Measurements from ENCODE around the gene ZFP62. TPM values are rescaled to one million over a fixed set of nuclear protein-coding genes. Genes with fewer than 3 reads are reported as not detected.
A peak's percentile ranks its signal among the peaks of the same experiment; 100 is the strongest.

The ZFP62 gene
- total RNA-seq, 1 donor from 2014 or later = 62.0 TPM

GRCh38 chr5:180862645-180863044 is 1.6 kb upstream of the ZFP62 start:
- no peak for TF ChIP-seq CTCF (IDR thresholded peaks at IDR 0.05; ENCODE audit: unreplicated experiment)
- Mint-ChIP-seq H3K9me3 (ENCODE audit: low read depth) (peaks cover 11% of the 10 kb centered on the region), H3K36me3 (ENCODE audit: insufficient read depth) (peaks cover 17% of the 10 kb centered on the region), H3K27me3 (peaks cover 19% of the 10 kb centered on the region), H3K4me1 (ENCODE audit: low read depth) (peaks cover 8% of the 10 kb centered on the region), H3K4me3 (ENCODE audit: low read depth) (peak overlapping the region; percentile 45), H3K27ac (peak overlapping the region; percentile 33)
- DNase-seq (ENCODE audit: low spot score, unreplicated experiment) = no peak

- Mint-ChIP-seq H3K27ac (peak overlapping the region; percentile 96), H3K4me3 (ENCODE audit: low read depth) (peak overlapping the region; percentile 94), H3K36me3 (ENCODE audit: insufficient read depth) (peaks cover 38% of the 10 kb centered on the region), H3K27me3 (no peaks in the 10 kb centered on the region), H3K9me3 (ENCODE audit: low read depth) (peaks cover 25% of the 10 kb centered on the region), H3K4me1 (ENCODE audit: low read depth) (peaks cover 8% of the 10 kb centered on the region)
- peak; percentile 30 for TF ChIP-seq CTCF (IDR thresholded peaks at IDR 0.05; ENCODE audit: unreplicated experiment)
- peak; percentile 22 for DNase-seq (ENCODE audit: low spot score, unreplicated experiment)
Measured at GRCh38 chr5:180860273-180860886, 696 bp downstream of the ZFP62 start.

GRCh38 chr5:180858586-180858985 is 2.5 kb downstream of the ZFP62 start:
- H3K9me3 Mint-ChIP-seq (ENCODE audit: low read depth) = peaks cover 42% of the 10 kb centered on the region
- no peaks in the 10 kb centered on the region for H3K27me3 Mint-ChIP-seq
- no peak for TF ChIP-seq CTCF (IDR thresholded peaks at IDR 0.05; ENCODE audit: unreplicated experiment)

GRCh38 chr5:180853848-180854176 is 7.3 kb downstream of the ZFP62 start:
- H3K4me1 Mint-ChIP-seq (ENCODE audit: low read depth) = no peaks in the 10 kb centered on the region
- H3K27me3 Mint-ChIP-seq = no peaks in the 10 kb centered on the region
- H3K4me3 Mint-ChIP-seq (ENCODE audit: low read depth) = no peak overlapping the region
- TF ChIP-seq CTCF (IDR thresholded peaks at IDR 0.05; ENCODE audit: unreplicated experiment) = no peak
- no peak for DNase-seq (ENCODE audit: low spot score, unreplicated experiment)
- no peak overlapping the region for H3K27ac Mint-ChIP-seq
- H3K36me3 Mint-ChIP-seq (ENCODE audit: insufficient read depth) = peaks cover 94% of the 10 kb centered on the region
- peaks cover 77% of the 10 kb centered on the region for H3K9me3 Mint-ChIP-seq (ENCODE audit: low read depth)

More at GRCh38 chr5:180858586-180858985, 2.5 kb downstream of the ZFP62 start:
- Mint-ChIP-seq H3K4me1 (ENCODE audit: low read depth) (peaks cover 8% of the 10 kb centered on the region), H3K36me3 (ENCODE audit: insufficient read depth) (peaks cover 56% of the 10 kb centered on the region), H3K4me3 (ENCODE audit: low read depth) (no peak overlapping the region), H3K27ac (peak overlapping the region; percentile 70)
- no peak for DNase-seq (ENCODE audit: low spot score, unreplicated experiment)

- no peaks in the 10 kb centered on the region for H3K27me3 Mint-ChIP-seq
- no peaks in the 10 kb centered on the region for H3K4me1 Mint-ChIP-seq (ENCODE audit: low read depth)
- DNase-seq (ENCODE audit: low spot score, unreplicated experiment) = no peak
- H3K27ac Mint-ChIP-seq = no peak overlapping the region
- no peak for TF ChIP-seq CTCF (IDR thresholded peaks at IDR 0.05; ENCODE audit: unreplicated experiment)
- peaks cover 78% of the 10 kb centered on the region for H3K9me3 Mint-ChIP-seq (ENCODE audit: low read depth)
- peaks cover 94% of the 10 kb centered on the region for H3K36me3 Mint-ChIP-seq (ENCODE audit: insufficient read depth)
- no peak overlapping the region for H3K4me3 Mint-ChIP-seq (ENCODE audit: low read depth)
Measured at GRCh38 chr5:180853121-180853847, 7.8 kb downstream of the ZFP62 start.
